DMS153 (cell line): ENCODE data around the gene GET4.
"Not testable (repeated sequence)": the region's sequence is repeated elsewhere in the genome, so short reads cannot be mapped to it uniquely, and the experiment has no call there.

Source experiments
- DNase-seq: peaks from one replicate; lab custom pipeline; 2025; lab: John Stamatoyannopoulos, UW

Gene GET4

DNA sequence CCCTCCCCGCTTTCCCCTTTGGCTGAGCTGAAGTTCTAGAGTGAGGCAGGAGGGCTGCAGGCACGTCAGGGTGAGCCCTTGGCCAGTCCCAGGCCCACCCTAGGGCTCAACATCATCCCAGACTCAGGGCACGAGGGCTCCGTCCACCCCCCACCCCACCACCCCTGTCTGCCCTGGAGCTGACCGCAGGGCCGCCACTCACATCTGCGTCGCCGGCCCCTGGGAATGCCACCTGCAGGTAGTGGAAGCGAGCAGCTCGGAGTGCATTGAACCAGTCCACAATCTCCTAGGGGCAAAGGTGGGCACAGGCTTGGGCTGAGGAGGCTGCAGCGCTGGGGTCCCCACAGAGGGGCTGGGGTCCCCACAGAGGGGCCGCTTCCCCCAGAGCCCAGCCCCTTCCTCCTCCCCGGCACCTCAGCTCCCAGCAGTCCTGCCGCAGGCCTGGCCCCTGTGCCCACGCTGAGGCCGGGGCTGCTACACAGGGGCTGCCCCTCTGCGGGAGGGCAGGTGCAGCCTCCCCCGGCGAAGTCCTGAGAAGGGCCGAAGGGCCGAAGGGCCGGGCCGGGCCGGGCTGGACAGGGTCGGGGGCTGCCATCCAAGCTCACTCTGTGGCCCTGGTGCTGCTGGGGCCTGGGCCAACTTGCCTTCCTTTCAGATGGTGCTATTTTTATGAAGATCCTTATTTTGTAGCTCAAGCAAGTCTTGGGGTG is 24.1 kb downstream of the GET4 start:
- no peak for DNase-seq

DNA sequence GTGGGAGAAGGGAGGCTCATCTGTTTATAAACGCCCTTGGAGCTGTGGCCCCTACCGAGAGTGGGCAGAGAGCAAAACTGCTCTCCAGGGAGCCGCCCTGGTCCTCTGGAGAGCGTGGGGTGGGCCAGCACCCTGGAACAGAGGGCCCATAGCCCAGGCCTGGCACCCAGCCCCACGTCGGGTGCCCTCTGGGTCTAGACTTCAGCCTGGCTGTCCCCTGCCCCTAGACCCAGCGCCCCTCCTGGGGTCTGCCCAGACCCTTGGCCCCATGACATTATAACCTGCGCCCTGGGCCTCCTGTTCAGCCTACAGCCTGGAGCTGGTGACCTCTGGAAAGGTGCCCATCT is 24.7 kb downstream of the GET4 start:
- DNase-seq: no peak

DNA sequence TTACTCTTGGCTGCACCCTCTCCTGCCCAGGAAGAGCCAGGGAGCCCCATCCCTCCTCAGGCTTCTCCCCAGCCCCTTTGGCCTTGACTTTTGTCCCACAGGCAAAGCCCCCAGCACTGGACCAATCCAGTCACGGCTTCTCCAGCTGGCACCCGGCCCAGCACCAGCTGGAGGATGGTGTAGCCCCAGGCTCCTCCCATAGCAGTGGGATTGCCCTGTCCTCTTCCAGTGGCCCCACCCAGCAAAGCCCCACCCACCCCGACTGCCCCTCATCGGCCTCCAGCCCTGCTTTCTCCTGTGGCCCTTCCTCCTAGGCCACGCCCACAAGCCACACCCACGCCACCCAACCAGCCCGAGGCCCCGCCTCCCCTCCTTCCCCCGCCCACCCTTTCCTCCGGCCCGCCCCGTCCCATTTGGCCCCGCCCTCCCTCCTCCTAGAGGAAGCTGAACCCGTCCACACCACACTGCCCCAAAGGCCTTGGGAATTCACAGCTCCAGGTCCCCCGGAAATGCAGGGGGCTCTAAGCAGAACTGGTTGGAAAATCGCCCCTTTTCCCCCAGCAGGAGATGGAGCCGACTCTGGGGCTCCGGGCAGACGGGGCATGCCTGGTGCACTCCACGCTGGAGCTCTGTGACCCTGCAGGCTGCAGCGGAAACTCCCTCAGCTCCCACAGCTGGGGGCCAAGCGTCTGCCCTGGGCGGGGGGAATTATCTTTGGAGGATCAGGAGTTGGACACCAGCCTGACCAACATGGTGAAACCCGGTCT is 25.2 kb downstream of the GET4 start:
- peak; percentile 78 for DNase-seq

DNA sequence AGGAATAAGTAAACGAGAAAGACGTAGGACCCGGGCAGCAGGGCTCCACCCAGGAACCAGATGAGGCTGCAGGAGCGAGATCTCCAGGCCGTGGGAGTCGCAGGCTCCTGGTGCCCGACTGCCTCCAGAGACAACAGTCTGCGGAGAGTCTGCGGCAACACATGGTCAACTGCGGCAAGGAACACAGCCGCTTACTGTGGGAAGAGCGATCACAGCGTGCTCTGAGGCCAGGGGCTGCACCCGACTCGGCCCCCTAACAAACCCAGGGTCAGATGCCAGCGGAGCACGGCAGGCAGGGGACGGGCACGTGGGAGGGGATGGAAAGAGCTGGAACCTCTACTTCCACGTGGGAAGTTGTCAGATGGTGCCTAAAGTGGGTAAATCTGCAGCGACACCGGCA is 26.6 kb downstream of the GET4 start:
- DNase-seq: no peak

DNA sequence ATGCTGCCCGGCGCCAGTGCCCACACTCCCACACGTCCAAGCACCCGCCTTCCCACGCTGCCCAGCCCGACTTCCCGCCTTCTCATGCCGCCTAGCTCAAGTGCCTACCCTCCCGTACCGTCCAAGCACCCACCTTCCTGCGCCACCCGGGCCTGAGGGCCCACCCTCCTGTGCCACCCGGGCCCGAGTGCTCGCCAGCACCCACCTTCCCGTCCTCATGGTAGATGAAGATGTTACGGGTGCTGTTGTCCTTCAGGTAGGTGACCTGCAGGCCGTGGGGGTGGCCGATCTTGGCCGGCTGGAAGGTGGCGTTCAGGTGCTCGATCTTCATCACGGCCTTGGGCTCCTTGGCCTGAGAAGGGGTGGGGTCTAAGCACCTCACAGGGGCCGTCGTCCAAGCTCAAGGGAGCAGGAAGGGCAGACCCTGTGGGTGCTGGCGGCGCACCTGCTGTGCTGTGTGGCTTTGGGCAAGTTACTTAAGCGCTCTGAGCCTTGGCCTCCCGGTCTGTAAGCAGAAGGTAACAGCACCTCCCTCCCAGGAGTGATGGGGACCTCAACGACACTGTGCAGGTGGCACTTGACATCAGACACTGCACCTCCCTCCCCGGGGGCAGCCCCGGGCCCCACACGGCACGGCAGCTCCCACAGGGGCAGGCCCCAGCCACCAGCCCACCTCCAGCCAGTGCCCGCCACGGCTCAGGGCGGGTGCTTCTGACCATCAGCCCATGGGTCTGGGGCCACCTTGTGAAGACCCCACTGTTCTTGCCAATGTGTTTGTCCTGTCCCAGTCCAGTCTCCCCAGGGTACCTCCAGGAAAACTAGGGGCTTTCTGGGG is 27.8 kb downstream of the GET4 start:
- DNase-seq: no peak

DNA sequence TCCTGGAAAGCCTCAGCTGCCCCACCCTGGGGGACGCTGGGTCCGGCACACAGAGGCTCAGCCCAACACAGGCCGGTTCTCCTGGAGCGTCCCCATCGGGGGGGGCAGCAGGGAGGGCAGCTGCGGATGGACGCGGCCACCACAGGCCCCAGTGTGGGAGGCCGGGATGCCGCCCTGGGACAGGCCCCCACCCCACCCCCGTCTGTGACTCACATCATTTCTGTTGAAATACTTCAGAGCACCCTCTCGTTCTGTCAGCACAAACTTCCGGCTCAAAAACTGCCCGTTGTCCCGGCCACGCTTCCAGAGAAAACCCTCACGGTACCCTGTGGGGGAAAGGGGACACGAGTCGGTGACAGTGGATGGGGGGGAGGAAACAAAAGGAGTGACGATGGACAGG is 28.5 kb downstream of the GET4 start:
- no peak for DNase-seq

DNA sequence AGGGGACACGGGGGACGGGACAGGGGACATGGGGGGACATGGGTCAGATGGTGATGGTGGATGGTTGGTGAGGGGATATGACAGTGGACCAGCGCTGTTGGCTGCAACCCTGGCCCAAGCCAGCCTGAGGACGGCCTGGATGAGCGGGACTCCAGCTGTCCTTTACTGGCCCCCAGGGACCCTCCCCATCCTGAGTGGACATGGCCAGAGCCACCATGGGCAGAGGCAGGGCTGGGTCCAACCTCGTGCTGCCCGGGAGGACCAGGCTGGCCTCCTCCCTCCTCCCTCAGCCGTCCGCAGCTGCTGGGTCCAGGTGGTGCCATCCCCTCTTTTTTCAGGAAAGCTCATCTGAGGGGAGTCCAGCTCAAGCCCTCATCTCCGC is 30.4 kb downstream of the GET4 start:
- DNase-seq: no peak

DNA sequence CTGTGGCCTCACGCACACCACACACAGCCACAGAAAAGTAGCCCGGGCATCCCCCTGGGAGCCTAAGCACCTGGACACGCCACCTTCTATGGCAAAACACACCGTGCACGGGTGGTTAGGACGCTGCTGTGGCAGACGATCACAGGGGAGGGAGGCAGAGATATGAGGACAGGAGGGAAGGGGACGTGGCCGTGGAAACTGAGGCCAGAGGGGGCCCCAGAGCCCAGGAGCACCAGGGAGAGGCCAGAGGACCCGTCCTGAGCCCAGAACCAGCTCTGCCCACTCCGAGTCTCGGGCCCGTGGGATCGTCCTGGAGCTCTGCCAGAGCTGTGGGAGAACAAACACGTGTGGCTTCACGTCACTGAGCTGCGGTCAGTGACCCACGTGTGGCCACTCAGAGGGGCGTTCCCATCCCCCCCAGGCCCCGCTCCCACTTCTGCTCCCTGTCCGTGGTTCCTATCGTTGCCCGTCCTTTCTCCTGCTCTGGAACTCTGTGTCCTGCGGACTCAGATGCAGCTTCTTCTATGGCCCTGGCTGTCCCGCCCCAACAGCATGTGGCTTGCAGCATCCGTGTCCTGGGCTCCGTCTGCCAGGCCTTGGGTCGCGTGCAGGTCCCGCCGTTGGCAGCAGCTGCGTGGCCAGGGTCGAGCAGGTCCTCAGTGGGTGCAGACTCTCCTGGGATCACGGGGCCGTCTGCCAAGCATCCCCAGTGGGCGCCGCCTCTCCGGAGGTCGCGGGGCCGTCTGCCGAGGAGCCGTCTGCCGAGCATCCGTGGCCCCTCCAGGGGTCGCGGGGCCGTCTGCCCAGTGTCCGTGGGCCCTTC is 31.0 kb downstream of the GET4 start:
- no peak for DNase-seq

DNA sequence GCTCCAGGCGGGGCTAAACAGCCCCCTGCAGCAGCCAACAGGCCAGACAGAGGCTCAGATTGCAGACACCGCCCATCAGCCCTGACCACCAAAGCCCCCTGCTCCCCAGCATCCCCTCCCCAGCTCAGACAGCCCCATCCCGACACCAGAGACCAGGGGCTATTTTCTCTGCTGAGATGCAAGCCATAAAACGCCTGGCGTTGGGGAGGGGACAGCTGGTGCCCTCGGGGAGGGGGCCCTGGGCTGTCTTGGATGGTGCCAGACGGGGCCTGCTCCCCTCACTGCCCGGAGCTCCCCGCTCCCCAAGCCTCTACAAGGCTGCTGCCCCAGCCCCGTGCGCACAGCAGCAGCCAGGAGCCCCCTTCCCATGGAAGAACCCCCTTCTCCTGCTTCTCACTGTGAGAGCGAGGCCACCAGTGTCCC is 31.8 kb downstream of the GET4 start:
- no peak for DNase-seq

DNA sequence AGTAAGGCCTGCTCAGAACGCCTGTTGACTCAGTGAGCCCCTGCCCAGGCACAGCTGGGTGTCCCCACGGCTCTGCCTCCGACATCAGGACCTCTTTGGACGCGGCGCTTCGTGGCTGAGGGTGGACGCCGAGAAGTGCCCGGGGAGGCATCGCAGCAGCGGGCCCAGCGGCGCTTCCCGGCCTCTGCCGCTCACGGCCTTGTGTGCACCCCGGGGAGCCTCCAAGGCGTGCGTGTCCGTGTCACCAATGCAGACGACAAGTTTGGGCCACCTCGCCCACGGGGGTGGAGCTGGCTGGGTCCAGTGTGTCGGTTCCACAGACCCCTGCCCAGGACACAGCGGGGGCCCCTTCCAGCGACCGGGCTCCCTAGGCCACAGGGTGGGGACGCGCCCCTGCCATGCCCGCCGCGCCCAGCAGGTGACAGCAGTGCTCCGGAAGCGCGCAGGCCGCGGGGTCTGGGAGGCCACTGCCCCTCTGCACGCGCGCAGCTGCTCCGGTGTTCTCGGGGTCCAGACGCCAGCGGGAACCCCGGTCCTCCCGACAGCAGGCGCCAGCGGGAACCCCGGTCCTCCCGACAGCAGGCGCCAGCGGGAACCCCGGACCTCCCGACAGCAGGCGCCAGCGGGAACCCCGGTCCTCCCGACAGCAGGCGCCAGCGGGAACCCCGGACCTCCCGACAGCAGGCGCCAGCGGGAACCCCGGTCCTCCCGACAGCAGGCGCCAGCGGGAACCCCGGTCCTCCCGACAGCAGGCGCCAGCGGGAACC is 32.4 kb downstream of the GET4 start:
- DNase-seq: not testable (repeated sequence)

DNA sequence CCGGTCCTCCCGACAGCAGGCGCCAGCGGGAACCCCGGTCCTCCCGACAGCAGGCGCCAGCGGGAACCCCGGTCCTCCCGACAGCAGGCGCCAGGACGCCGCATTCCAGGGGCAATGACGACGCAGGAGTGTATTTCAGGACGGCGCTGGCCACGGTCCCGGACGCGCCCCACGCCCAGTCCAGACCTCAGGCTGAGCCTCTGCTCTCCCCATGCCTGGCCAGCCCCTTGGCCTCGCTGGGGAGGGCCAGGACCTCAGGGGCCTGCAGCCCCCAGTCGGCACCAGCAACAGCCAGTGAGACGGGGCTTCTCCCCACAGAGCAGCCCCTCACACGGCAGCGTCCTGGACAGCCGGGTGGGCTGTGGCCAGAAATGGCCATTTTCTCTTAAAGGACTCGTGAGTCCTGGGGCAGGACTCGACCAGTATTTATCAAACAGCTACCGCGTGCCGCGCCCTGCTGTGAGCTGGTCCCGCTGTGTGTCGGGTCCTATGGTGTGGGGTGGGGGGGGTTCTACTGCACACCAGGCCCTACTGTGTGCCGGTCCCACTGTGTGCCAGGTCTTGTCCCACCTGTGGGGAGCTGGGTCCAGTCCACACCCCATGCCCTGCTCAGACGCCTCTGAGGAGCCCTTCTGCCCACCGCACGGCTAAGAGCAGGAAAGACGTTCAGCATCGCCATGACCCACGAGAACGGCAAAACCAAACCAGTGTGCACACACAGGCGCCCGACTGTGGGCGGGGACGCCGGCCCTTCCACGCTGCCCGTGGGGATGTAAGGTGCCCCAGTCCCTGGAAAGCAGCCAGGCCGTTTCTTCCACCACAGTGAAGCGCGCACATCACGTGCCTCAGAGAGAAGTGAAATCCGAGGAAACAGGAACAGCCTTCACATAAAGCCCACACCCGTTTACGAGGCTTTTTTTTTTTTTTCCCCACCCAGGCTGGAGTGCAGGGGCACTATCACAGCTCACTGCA is 33.3 kb downstream of the GET4 start:
- no peak for DNase-seq

DNA sequence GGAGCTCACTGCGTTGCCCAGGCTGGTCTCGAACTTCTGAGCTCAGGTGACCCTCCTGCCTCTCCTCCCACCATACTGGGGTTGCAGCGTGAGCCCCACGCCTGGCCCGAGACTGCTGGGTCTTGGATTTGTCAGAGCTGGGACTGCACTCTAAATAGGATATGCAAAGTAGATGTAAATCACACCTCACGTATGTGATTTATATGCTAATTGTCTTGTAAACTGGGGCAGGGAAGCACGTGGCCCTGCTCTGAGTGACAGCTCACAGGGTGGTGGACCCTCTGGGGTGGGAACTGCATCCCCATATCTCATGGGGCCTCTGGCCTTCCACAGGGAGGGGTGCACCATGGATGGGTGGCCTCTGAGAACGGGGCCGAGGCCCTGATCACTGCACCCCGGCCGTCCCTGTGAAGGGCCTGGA is 34.1 kb downstream of the GET4 start:
- no peak for DNase-seq

DNA sequence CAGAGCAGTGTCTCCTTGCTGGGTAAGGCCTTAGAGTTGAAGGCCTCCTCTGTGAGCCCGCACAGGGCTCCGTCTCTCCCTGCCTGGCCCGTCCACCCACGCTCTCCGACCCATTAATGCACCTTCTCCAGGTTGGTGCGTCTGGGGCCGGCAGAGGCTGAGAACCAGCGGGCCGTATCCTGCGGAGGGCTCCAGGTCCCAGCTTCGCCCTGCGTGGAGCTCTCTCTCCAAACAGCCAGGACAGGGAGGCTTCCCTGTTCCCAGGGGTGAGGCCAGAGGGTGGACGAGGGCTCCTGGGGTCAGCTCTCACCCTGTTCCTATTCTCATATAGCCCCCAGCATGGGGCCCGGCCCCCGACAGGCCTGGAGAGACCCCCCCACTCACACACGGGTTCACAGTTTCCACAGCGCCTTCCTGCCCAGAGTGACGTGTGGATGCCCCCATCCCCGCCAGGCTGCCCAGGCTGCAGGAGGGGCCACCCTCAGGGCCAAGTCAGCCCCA is 34.6 kb downstream of the GET4 start:
- DNase-seq: no peak

DNA sequence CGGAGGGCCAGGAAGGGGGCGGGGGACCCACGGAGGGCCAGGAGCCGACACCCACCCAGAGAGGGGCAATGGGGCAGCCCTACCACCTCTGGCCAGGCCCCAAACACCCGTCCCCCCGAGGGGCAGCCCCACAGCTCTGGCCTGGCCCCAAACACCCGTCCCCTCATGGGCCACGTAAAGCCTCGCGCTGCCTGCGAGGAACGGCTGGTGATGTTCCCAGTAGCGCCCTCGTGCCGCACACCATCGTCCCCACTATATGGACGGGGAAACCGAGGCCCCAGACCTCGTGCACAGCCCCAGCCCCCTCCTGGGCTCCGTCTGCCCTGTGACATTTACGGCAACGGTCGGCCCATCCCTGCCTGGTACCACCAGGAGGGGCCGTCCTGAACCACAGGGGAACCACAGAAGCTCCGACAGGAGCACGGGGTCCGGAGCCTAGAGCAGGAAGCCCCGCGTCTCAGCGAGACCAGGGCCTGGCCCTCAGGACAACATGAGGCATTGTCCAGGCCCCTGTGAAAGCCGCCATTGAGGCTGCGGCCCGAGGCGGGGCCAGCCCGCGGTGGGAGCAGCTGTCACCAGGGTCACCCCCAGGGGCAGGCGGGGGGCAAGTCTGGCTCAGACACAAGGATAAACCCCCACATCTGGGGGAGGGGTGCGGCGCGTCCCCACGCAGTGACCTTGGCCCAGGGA is 35.6 kb downstream of the GET4 start:
- no peak for DNase-seq

DNA sequence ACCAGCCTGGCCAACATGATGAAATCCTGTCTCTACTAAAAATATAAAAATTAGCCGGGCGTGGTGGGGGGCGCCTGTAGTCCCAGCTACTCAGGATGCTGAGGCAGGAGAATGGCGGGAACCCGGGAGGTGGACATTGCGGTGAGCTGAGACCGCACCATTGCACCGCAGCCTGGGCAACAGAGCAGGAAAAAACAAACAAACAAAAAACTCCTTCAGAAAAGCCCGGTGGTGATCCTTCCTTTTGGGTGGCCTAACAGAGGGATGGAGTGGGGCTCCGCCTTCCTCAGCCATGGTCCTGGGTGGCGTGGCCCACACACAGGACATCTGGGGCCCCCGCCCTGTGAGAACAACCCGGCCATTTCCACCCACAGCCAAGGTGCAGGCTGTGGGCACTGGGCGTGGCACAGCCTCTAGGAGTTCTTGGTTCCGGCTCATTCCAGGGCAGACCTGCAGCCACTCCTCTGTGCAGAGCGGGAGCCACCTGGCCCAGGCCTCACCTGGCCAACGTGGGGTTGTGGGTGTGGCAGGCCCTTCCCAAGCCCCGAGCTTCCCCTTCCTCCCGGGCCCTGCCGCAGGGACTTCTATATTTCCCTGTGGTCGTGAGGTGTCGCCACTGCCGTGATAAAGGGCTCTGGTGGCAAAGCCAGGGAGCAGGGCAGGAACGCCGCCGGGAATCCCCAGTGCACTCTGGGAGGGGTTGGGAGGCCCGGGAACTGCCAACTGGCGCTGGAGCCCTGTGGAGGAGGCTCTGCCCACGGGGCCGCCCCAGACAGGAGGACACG is 37.6 kb downstream of the GET4 start:
- DNase-seq: peak; percentile 71

DNA sequence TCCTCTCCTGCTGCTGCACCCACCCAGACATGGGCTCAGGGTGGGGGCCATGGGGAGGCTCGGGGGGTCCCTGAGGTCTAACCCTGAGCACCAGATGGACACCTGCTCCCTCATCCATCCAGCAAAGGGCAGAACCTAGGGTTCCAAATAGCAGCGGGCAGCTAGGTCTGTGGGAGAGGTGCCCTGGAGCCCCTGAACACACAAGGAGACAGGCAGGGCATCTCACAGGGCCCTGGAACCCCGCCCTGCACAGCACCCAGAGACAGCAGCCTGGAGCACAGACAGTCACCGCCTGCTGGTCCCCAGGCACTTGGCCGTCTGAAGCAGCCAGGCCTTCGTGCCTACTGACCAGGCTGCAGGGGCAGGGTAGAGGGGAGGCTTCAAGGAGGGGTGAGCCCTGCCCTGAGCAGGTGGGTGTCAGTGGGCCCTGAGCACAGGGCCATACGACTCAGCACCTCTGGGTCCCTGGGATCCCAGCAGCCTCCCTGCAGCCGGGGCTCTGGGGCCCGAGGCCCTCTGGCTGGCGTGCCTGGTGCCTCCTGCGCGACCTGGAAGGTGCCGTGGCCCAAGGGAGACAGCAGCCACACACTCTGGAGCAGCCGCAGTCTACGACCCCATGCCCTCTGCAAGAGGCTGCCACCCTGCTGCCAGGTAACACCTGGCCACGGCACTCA is 38.3 kb downstream of the GET4 start:
- DNase-seq: no peak

DNA sequence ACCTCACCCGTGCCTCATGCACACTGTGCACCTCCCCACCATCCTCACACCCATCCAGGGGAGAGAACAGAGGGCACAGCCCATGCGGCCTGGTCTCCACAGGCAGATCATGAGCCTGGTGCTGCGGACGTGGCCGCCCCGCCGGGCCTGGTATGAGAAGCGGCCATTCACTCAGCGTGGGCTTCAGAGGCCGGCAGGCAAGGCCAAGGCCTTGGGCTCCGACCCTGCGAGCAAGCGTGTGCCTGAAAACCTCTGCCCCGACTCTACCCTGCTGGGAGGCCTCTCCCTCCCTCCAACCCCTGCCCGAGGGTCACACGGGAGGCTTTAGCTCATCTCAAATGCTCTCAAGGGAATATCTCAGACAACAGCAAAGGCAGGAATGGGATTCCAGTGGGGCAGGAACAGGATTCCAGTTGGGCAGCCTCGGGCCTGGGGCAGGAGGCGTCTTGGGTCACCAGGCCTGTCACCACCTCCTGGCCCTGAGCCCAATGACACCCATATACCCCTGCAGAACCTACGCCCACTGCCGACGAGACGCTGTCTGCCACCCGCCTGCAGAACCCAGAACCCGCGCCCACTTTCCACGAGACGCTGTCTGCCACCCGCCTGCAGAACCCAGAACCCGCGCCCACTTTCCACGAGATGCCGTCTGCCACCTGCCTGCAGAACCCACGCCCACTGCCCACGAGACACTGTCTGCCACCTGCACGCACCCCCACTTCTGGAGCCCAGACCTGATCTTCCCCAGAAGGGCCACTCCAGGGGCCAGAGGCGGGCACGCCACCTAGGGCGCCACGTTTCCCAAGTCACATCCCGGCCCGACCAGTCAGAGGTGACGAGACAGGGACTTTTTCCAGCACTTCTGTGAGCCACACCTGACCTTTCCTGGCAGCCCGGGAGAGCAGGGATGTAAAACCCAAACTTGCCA is 39.2 kb downstream of the GET4 start:
- no peak for DNase-seq
